Measurements from ENCODE around the gene IQCM.
"Not testable (repeated sequence)": the region's sequence is repeated elsewhere in the genome, so short reads cannot be mapped to it uniquely, and the experiment has no call there.

IQCM gene

GRCh38 chr4:149555146-149555545 is 260.5 kb downstream of the IQCM start:
- DNase-seq: no peak

GRCh38 chr4:149553959-149554520 is 261.6 kb downstream of the IQCM start:
- DNase-seq: no peak

GRCh38 chr4:149552601-149553000 is 263.0 kb downstream of the IQCM start:
- DNase-seq: no peak

- DNase-seq: no peak
Measured at GRCh38 chr4:149549911-149550310, 265.7 kb downstream of the IQCM start.

- no peak for DNase-seq
Measured at GRCh38 chr4:149534779-149535178, 280.9 kb downstream of the IQCM start.

GRCh38 chr4:149531861-149532260 is 283.8 kb downstream of the IQCM start:
- DNase-seq: no peak

GRCh38 chr4:149523039-149523438 is 292.6 kb downstream of the IQCM start:
- no peak for DNase-seq

GRCh38 chr4:149521611-149522425 is 293.8 kb downstream of the IQCM start:
- DNase-seq: peak; percentile 3

GRCh38 chr4:149518471-149518870 is 297.2 kb downstream of the IQCM start:
- no peak for DNase-seq

GRCh38 chr4:149513081-149513480 is 302.6 kb downstream of the IQCM start:
- no peak for DNase-seq

- DNase-seq: no peak
Measured at GRCh38 chr4:149512501-149512900, 303.1 kb downstream of the IQCM start.

- no peak for DNase-seq
Measured at GRCh38 chr4:149511558-149512298, 303.9 kb downstream of the IQCM start.

- not testable (repeated sequence) for DNase-seq
Measured at GRCh38 chr4:149507309-149507708, 308.3 kb downstream of the IQCM start.

GRCh38 chr4:149500806-149501205 is 314.8 kb downstream of the IQCM start:
- DNase-seq: no peak

GRCh38 chr4:149499726-149500125 is 315.9 kb downstream of the IQCM start:
- DNase-seq: no peak

- DNase-seq: no peak
Measured at GRCh38 chr4:149498246-149498645, 317.4 kb downstream of the IQCM start.

GRCh38 chr4:149493492-149493891 is 322.2 kb downstream of the IQCM start:
- DNase-seq: peak; percentile 4

- no peak for DNase-seq
Measured at GRCh38 chr4:149489321-149489720, 326.3 kb downstream of the IQCM start.

GRCh38 chr4:149486861-149487260 is 328.8 kb downstream of the IQCM start:
- DNase-seq: no peak

- not testable (repeated sequence) for DNase-seq
Measured at GRCh38 chr4:149468669-149469068, 347.0 kb downstream of the IQCM start.

GRCh38 chr4:149466446-149466845 is 349.2 kb downstream of the IQCM start:
- no peak for DNase-seq

GRCh38 chr4:149465955-149466354 is 349.7 kb downstream of the IQCM start:
- DNase-seq: peak; percentile 4

- DNase-seq: no peak
Measured at GRCh38 chr4:149443537-149443936, 372.1 kb downstream of the IQCM start.

GRCh38 chr4:149441338-149441737 is 374.3 kb downstream of the IQCM start:
- DNase-seq: peak; percentile 49

All from fibroblast of skin of abdomen (primary cell).